GM19468 (cell line): ENCODE measurements around the gene TTLL4.
"Not testable (repeated sequence)": the region's sequence is repeated elsewhere in the genome, so short reads cannot be mapped to it uniquely, and the experiment has no call there.

ENCODE experiments used
- ATAC-seq: cut with Tn5 transposase; IDR thresholded peaks from one replicate; pipeline ENCODE4 v1.9.1; 2021; ENCODE audit warnings: mild to moderate bottlenecking, moderate library complexity, moderate number of reproducible peaks; ENCODE audit not compliant: unreplicated experiment; ENCODE audit errors: extremely low read depth

TTLL4 gene, protein sequence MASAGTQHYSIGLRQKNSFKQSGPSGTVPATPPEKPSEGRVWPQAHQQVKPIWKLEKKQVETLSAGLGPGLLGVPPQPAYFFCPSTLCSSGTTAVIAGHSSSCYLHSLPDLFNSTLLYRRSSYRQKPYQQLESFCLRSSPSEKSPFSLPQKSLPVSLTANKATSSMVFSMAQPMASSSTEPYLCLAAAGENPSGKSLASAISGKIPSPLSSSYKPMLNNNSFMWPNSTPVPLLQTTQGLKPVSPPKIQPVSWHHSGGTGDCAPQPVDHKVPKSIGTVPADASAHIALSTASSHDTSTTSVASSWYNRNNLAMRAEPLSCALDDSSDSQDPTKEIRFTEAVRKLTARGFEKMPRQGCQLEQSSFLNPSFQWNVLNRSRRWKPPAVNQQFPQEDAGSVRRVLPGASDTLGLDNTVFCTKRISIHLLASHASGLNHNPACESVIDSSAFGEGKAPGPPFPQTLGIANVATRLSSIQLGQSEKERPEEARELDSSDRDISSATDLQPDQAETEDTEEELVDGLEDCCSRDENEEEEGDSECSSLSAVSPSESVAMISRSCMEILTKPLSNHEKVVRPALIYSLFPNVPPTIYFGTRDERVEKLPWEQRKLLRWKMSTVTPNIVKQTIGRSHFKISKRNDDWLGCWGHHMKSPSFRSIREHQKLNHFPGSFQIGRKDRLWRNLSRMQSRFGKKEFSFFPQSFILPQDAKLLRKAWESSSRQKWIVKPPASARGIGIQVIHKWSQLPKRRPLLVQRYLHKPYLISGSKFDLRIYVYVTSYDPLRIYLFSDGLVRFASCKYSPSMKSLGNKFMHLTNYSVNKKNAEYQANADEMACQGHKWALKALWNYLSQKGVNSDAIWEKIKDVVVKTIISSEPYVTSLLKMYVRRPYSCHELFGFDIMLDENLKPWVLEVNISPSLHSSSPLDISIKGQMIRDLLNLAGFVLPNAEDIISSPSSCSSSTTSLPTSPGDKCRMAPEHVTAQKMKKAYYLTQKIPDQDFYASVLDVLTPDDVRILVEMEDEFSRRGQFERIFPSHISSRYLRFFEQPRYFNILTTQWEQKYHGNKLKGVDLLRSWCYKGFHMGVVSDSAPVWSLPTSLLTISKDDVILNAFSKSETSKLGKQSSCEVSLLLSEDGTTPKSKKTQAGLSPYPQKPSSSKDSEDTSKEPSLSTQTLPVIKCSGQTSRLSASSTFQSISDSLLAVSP

DNA sequence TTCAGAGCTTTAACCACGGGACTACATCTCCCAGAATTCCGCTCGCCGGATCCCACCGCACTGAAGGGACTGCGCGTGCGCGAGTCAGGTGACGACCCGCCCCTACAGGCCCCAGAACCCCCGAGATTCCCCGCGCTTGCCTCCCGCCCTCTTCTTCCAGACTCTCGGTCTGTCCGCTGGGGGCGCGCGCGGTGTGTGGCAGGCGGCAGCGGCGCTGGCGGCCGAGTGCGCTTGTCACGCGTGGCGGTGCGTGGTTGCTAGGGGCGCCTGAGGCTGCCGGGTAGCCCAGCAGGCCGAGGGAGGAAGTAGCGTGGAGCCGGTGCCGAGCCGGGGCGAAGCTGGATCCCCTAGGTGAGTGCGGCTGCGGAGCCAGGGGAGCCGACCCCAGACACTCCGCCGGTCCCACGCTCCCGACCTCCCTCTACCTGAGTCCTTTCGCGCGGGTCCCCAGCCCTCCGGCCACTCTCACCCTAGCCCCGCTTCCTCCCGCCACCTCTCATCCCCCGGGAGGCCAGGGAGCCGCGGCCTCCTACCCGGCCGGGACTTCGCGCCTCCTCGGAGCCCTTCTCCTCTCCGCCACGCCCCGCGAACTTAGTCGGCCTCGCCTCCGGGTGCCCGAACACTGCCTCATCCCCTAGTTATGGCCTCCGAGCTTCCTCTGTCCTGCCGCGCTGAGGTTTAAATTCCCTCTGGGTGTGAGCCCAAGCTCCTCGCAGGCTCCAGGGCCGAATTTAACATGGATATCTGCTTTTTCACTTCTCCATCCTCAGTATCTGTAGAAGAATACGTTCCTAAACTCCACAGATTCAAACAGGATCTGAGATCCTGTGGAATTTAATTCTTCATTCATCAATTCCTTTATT lies at the start of gene TTLL4:
TTLL4 (plus strand) TSS at position 149 of the 863 bp plus-strand sequence. CDS start 26,842 bp downstream, outside the sequence.
- ATAC-seq: peak; percentile 93

- ATAC-seq: no peak
These were observed 48.3 kb upstream of the TTLL4 start for GRCh38 chr2:218662377-218662776.

DNA sequence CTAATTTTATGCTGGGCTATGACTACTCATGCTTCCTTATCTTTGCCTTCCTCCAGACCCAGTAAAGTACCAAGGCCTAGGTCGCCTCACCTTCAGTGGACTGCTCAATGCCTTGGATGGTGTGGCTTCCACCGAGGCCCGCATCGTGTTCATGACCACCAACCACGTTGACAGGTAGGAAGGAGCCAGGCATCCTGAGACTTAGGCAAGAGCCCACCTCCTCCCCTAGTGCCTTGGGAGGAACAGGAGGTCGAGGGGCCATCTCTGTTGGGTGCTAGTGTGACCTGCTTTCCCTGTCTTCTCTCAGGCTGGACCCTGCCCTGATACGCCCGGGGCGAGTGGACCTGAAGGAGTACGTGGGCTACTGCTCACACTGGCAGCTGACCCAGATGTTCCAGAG lies 47.8 kb upstream of the TTLL4 start:
- ATAC-seq: no peak

DNA sequence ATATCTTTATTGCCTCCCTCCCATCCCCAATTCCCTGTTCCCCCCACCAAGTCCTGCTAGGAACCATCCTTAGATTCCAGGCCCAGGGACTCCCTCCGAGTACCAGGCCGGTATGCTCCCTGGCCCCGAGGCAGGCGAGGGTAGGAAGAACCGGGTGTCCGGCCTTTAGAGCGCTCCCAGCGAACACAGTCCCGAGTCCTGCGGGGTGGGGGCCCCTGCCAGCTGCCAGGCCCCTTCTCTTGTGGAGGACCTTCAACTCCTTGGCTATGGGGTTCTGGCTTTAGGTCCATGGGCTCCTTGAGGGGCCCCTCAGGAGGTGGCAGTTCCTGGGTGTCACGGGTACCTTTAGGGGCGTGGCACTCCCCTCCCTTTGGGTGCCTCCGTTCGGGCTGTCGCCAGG lies 46.7 kb upstream of the TTLL4 start:
- no peak for ATAC-seq

GRCh38 chr2:218664653-218665052 lies 46.0 kb upstream of the TTLL4 start:
- ATAC-seq: no peak

- no peak for ATAC-seq
These were observed 39.5 kb upstream of the TTLL4 start for GRCh38 chr2:218671097-218671653.

- peak; percentile 84 for ATAC-seq
These were observed 38.7 kb upstream of the TTLL4 start, which contains the start of the genes RNF25 and STK36 for GRCh38 chr2:218671654-218672566. Gene RNF25 (minus strand): TSS chr2:218672002. CDS start chr2:218671970, 32 bp downstream. Gene STK36 (plus strand): TSS chr2:218672086. CDS start chr2:218672830, 744 bp downstream.

- no peak for ATAC-seq
These were observed 31.5 kb upstream of the TTLL4 start for GRCh38 chr2:218679119-218679518.

DNA sequence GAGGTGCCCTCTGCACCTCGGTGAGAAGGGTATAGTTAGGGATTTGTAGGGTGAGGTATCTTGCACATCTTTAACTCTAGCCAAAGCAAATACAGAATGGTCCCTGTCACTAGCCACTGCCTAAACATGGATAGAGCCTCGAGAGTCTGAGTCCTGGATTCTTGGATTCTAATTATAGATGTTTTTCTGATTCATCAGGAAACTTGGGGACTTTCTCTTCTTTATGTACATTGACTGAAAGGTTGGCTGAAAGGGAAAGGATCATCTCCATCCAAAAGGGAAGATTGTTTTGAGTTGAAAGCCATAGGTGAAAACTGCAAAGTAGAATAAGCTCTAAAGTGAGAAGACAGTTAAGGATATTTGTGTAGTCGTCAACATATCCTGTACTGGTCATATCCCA lies 30.6 kb upstream of the TTLL4 start:
- ATAC-seq: no peak

DNA sequence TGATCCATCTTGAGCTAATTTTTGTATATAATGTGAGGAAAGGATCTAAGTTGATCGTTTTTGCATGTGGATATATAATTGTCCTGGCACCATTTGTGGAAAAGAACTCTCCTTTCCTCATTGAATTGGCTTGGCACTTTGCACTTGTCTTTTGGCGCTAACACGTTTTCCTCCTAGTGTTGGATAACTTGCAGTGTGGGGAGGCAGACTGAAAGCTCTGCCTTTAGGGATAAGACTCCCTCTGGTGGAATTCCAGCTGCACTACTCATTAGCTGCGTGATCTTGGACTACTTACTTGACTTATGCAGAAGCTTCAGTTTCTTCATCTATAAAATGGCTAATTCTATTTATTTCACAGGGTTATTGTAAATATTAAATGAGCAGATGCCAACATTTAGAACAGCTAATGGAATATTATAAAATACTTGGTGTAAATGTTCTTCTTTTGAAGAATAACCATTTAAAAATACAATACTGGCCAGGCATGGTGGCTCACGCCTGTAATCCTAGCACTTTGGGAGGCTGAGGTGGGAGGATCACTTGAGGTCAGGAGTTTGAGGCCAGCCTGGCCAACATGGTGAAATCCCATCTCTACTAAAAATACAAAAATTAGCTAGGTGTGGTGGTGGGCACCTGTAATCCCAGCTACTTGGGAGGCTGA lies 23.1 kb upstream of the TTLL4 start:
- not testable (repeated sequence) for ATAC-seq

DNA sequence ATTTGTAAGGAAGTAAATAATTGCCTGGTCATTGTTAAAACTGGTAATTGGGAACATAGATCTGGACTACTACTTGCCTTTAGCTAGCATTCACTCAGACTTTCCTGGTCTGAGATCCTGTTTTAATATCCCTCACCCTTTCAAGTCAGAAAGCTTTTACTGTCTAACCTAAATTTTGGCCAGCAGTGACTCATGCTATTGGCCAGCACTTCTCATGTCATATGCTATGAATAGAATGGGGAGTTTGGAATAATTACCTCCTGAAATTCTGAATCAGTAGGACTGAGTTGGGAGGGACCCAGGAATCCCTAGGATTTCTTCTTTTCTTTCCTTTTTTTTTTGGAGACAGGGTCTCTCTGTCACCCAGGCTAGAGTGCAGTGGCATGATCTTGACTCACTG lies 19.4 kb upstream of the TTLL4 start:
- no peak for ATAC-seq

DNA sequence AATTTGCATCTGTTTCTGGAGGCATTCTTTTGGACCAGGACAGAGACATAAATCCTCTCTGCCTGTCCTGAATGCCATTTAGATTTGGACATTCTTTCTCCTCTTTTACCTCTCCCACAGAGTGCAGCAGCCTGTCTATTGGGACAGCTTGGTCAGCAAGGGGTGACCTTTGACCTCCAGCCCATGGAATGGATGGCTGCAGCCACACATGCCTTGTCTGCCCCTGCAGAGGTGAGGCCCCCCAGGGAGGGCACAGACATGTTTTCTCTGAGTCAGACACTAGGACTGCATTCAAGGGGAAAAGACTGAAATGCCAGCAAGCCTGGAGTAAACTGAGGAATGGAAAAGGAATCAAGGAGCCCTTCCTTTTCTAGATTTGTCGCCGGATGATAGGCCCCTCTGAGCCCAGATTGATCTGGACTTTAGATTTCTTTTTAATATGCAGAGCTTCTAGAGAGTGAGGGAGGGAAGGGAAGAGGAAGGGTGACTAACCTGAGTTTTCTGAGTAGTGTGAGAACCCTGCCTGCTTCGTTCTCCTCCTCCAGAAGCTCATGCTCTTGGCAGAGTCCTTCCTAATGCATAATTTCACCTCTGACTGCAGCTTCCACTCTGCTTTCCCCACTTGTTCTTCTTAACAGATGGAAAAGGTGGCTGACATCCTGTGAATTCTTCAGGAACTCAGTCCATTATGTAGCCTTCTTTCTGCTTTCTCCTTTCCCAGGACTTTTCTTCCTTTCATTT lies 16.1 kb upstream of the TTLL4 start:
- ATAC-seq: no peak

- no peak for ATAC-seq
These were observed 11.8 kb upstream of the TTLL4 start for GRCh38 chr2:218698885-218699284.

GRCh38 chr2:218701806-218702205 lies 8.8 kb upstream of the TTLL4 start:
- no peak for ATAC-seq

- no peak for ATAC-seq
These were observed 7.3 kb upstream of the TTLL4 start for GRCh38 chr2:218703341-218703740.

GRCh38 chr2:218708086-218708485 lies 2.5 kb upstream of the TTLL4 start:
- ATAC-seq: no peak

DNA sequence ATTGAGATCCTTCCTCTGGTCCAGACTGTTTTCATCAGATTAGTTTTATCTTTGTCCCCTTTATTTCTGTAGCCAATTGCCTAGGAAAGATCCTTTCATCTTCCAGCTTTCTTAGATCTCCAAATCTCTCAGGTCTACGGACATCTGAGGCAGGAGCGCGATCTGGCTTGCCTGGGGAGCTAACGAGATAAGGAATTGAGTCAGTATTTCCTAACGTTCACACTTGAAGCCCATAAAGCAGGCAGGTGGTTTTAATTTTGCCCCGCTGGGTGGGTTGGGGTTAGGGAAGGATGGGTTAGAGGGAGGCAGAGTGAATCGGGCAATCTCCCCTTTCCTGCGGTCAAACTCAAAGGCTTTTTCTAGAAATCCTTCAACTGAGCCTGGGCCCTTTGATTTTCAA lies 727 bp upstream of the TTLL4 start:
- no peak for ATAC-seq
